HG03558 (cell line): ENCODE measurements around the gene ZNF407.
"Not testable (repeated sequence)": the region's sequence is repeated elsewhere in the genome, so short reads cannot be mapped to it uniquely, and the experiment has no call there.

Experiments used
- ATAC-seq: cut with Tn5 transposase; IDR thresholded peaks from one replicate; pipeline ENCODE4 v1.9.1; 2021; ENCODE audit warnings: moderate number of reproducible peaks; ENCODE audit not compliant: unreplicated experiment; ENCODE audit errors: extremely low read depth

Gene ZNF407

GRCh38 chr18:74597662-74598349 lies at the start of gene ZNF407:
Gene ZNF407 (plus strand): TSS chr18:74597870. CDS start chr18:74631020, 33,150 bp downstream.
- peak; percentile 32 for ATAC-seq

GRCh38 chr18:74549591-74550104 lies 48.0 kb upstream of the ZNF407 start:
- no peak for ATAC-seq

- no peak for ATAC-seq
These were observed 46.8 kb upstream of the ZNF407 start for GRCh38 chr18:74550886-74551285.

GRCh38 chr18:74551452-74551851 lies 46.2 kb upstream of the ZNF407 start:
- ATAC-seq = no peak

GRCh38 chr18:74551936-74552555 lies 45.6 kb upstream of the ZNF407 start:
- peak; percentile 83 for ATAC-seq

GRCh38 chr18:74556126-74556525 lies 41.5 kb upstream of the ZNF407 start:
- ATAC-seq = no peak

GRCh38 chr18:74558096-74558495 lies 39.6 kb upstream of the ZNF407 start:
- ATAC-seq = no peak

GRCh38 chr18:74562131-74562730 lies 35.4 kb upstream of the ZNF407 start:
- ATAC-seq = no peak

- ATAC-seq = no peak
These were observed 34.9 kb upstream of the ZNF407 start for GRCh38 chr18:74562775-74563174.

GRCh38 chr18:74563999-74564398 lies 33.7 kb upstream of the ZNF407 start:
- no peak for ATAC-seq

GRCh38 chr18:74565164-74565563 lies 32.5 kb upstream of the ZNF407 start:
- not testable (repeated sequence) for ATAC-seq

- ATAC-seq = not testable (repeated sequence)
These were observed 31.7 kb upstream of the ZNF407 start for GRCh38 chr18:74565993-74566392.

- no peak for ATAC-seq
These were observed 29.8 kb upstream of the ZNF407 start for GRCh38 chr18:74567822-74568221.

GRCh38 chr18:74569401-74569800 lies 28.3 kb upstream of the ZNF407 start:
- ATAC-seq = no peak

GRCh38 chr18:74570266-74570665 lies 27.4 kb upstream of the ZNF407 start:
- ATAC-seq = no peak

- no peak for ATAC-seq
These were observed 25.6 kb upstream of the ZNF407 start for GRCh38 chr18:74571895-74572680.

- ATAC-seq = no peak
These were observed 24.6 kb upstream of the ZNF407 start for GRCh38 chr18:74573053-74573452.

- no peak for ATAC-seq
These were observed 22.8 kb upstream of the ZNF407 start for GRCh38 chr18:74574916-74575315.

GRCh38 chr18:74577019-74577418 lies 20.7 kb upstream of the ZNF407 start:
- ATAC-seq = no peak

GRCh38 chr18:74579496-74580065 lies 18.1 kb upstream of the ZNF407 start:
- no peak for ATAC-seq
